DMS79 treated with DMSO at 0.1 percent for 48 hours (cell line): Measurements from ENCODE around the gene GABRG3.

Source experiments
- DNase-seq: peaks from one replicate; lab custom pipeline; 2025; lab: John Stamatoyannopoulos, UW

GABRG3 gene

GRCh38 chr15:27509014-27509413 lies 538.0 kb downstream of the GABRG3 start:
- no peak for DNase-seq

GRCh38 chr15:27512281-27513001 lies 541.5 kb downstream of the GABRG3 start:
- no peak for DNase-seq

GRCh38 chr15:27514526-27514925 lies 543.5 kb downstream of the GABRG3 start:
- DNase-seq = no peak

- DNase-seq = no peak
Observed at GRCh38 chr15:27527490-27528067, 556.6 kb downstream of the GABRG3 start.

- no peak for DNase-seq
Observed at GRCh38 chr15:27529399-27529798, 558.4 kb downstream of the GABRG3 start.

GRCh38 chr15:27530994-27531393 lies 560.0 kb downstream of the GABRG3 start:
- no peak for DNase-seq

GRCh38 chr15:27532358-27532757 lies 561.4 kb downstream of the GABRG3 start:
- DNase-seq = no peak

GRCh38 chr15:27535445-27536129 lies 564.6 kb downstream of the GABRG3 start:
- no peak for DNase-seq

GRCh38 chr15:27538325-27538724 lies 567.3 kb downstream of the GABRG3 start:
- peak; percentile 74 for DNase-seq

GRCh38 chr15:27541581-27541980 lies 570.6 kb downstream of the GABRG3 start:
- DNase-seq = no peak

- DNase-seq = peak; percentile 69
Observed at GRCh38 chr15:27545494-27546255, 574.7 kb downstream of the GABRG3 start.

GRCh38 chr15:27549746-27550145 lies 578.8 kb downstream of the GABRG3 start:
- peak; percentile 32 for DNase-seq

- DNase-seq = no peak
Observed at GRCh38 chr15:27550635-27551034, 579.7 kb downstream of the GABRG3 start.

- no peak for DNase-seq
Observed at GRCh38 chr15:27561816-27562215, 590.8 kb downstream of the GABRG3 start.

- no peak for DNase-seq
Observed at GRCh38 chr15:27563765-27564370, 592.9 kb downstream of the GABRG3 start.

- no peak for DNase-seq
Observed at GRCh38 chr15:27564656-27565055, 593.7 kb downstream of the GABRG3 start.

GRCh38 chr15:27570746-27571145 lies 599.8 kb downstream of the GABRG3 start:
- DNase-seq = no peak

GRCh38 chr15:27573805-27574485 lies 603.0 kb downstream of the GABRG3 start:
- no peak for DNase-seq

- no peak for DNase-seq
Observed at GRCh38 chr15:27574541-27575054, 603.6 kb downstream of the GABRG3 start.

GRCh38 chr15:27575521-27575920 lies 604.5 kb downstream of the GABRG3 start:
- DNase-seq = peak; percentile 73

GRCh38 chr15:27576576-27576975 lies 605.6 kb downstream of the GABRG3 start:
- DNase-seq = no peak
